Right lobe of liver (tissue), 6 donors: ENCODE results near the gene KLHL8. TPM values are rescaled to one million over a fixed set of nuclear protein-coding genes. Genes with fewer than 3 reads are reported as not detected.

Source experiments
- ATAC-seq, 4 donors: fragments of 200-7000 bp; cut with Tn5 transposase; one replicate each; pipeline ENCODE4 v1.9.1; 2020; ENCODE audit warnings: mild to moderate bottlenecking in 4 of 4, moderate library complexity in 4 of 4
- DNase-seq, 3 donors: peaks; one replicate each; pipeline ENCODE4 v3.0.0-alpha.2; 2020
- H3K27ac ChIP-seq, 3 donors: fragments of 200-600 bp; one replicate each; pipeline ENCODE4 v1.8.0; 2022
- H3K27me3 ChIP-seq, 2 donors: fragments of 200-600 bp; one replicate each; pipeline ENCODE4 v1.8.0; 2022
- H3K36me3 ChIP-seq, 4 donors: fragments of 200-600 bp; sonication (generic) in 1 of 4; one replicate each; pipeline versions ENCODE4 v1.5.1 to v1.8.0; 2017 to 2022; ENCODE audit warnings: control low read depth in 1 of 4
- H3K4me1 ChIP-seq, 4 donors: fragments of 200-600 bp; sonication (generic) in 1 of 4; one replicate each; pipeline versions ENCODE4 v1.5.1 to v1.8.0; 2017 to 2022; ENCODE audit warnings: control low read depth in 1 of 4
- H3K4me3 ChIP-seq, 3 donors: fragments of 200-600 bp; one replicate each; pipeline ENCODE4 v1.8.0; 2022
- H3K9me3 ChIP-seq, 4 donors: fragments of 200-600 bp; sonication (generic) in 1 of 4; one replicate each; pipeline versions ENCODE4 v1.5.1 to v1.8.0; 2017 to 2022; ENCODE audit warnings: control low read depth in 1 of 4
- POLR2A ChIP-seq: fragments of 450-650 bp; IDR thresholded peaks from one replicate; pipeline ENCODE4 v1.6.1; 2017; ENCODE audit warnings: antibody characterized with exemption, mild to moderate bottlenecking
- WGBS: methylation state at CpG from one replicate; pipeline ENCODE4 v1.1.6; 2018; ENCODE audit warnings: low coverage, low lambda C conversion rate; ENCODE audit not compliant: insufficient coverage; ENCODE audit errors: missing lambda C conversion rate; 5-methylcytosine and 5-hydroxymethylcytosine counted together
- intact Hi-C, 2 donors: fragments of 100-400 bp; cut with DNase I; formaldehyde crosslinking; loops; one replicate each; pipeline versions ENCODE4 v1.11.2 to v1.14.1; 2022
- total RNA-seq, 6 experiments: library from RNA; depleted of rRNA in 2 of 6; stranded (reverse); fragments of >200 nt in 2 of 6; fragmentation: NEBNext Ultra II Directional in 3 of 6; extraction: Animal tissue kit (Norgen Biotek cat#: 25700) in 3 of 6; gene quantifications; one replicate each; pipeline versions ENCODE4 v1.1.0 to v1.2.4, GENCODE V29; 2016 to 2023
- TF ChIP-seq, protein P1 (sequence below), 4 donors: fragments of 200-600 bp in 3 of 4; fragments of 450-650 bp in 1 of 4; IDR thresholded peaks; one replicate each; pipeline versions ENCODE4 v1.5.1 to v1.8.0; 2016 to 2022; ENCODE audit warnings: antibody characterized with exemption in 4 of 4, mild to moderate bottlenecking in 2 of 4
- donor health status: DM: no; HTN: yes; CAD: no.
- donor health status: DM: no; HTN: no; CAD: no.
- donor health status: DM: no; HTN: no; CAD: no.
- donor health status: DM: no; HTN: yes; CAD: no.
- donor health status: DM: no; HTN: yes; CAD: no.

The KLHL8 gene
- total RNA-seq, 6 experiments from 2014 or later = 5.5 to 9.6 (median 7.2) TPM

- no peaks in the 10 kb centered on the region for H3K36me3 ChIP-seq
- H3K9me3 ChIP-seq = no peaks in the 10 kb centered on the region
- DNase-seq = no peak
- ATAC-seq = no peak
- no peak overlapping the region for H3K27ac ChIP-seq
- no peaks in the 10 kb centered on the region for H3K4me1 ChIP-seq
- TF ChIP-seq, protein P1, sequence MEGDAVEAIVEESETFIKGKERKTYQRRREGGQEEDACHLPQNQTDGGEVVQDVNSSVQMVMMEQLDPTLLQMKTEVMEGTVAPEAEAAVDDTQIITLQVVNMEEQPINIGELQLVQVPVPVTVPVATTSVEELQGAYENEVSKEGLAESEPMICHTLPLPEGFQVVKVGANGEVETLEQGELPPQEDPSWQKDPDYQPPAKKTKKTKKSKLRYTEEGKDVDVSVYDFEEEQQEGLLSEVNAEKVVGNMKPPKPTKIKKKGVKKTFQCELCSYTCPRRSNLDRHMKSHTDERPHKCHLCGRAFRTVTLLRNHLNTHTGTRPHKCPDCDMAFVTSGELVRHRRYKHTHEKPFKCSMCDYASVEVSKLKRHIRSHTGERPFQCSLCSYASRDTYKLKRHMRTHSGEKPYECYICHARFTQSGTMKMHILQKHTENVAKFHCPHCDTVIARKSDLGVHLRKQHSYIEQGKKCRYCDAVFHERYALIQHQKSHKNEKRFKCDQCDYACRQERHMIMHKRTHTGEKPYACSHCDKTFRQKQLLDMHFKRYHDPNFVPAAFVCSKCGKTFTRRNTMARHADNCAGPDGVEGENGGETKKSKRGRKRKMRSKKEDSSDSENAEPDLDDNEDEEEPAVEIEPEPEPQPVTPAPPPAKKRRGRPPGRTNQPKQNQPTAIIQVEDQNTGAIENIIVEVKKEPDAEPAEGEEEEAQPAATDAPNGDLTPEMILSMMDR (IDR thresholded peaks at IDR 0.05) = no peak
- TF ChIP-seq POLR2A = no peak
- intact Hi-C loops = loop anchor here in 1 of 2 donors (10.0 kb wide), 1 partner anchor 82 kb away; no protein-coding TSS in a partner anchor
- WGBS = 76% methylated on average over 9 of the region's 9 CpGs
- H3K27me3 ChIP-seq = no peaks in the 10 kb centered on the region
- no peak overlapping the region for H3K4me3 ChIP-seq
These were observed 16.4 kb upstream of the KLHL8 start for GRCh38 chr4:87236861-87237260.

- Histone ChIP-seq H3K4me3 (peak overlapping the region in 1 of 3 donors; percentile 57), H3K9me3 (no peaks in the 10 kb centered on the region), H3K27me3 (no peaks in the 10 kb centered on the region), H3K27ac (no peak overlapping the region), H3K4me1 (no peaks in the 10 kb centered on the region), H3K36me3 (no peaks in the 10 kb centered on the region)
- ATAC-seq = no peak
- intact Hi-C loops = loop anchor here in 1 of 2 donors (10.0 kb wide), 1 partner anchor 80 kb away; no protein-coding TSS in a partner anchor
- TF ChIP-seq, protein P1 (IDR thresholded peaks at IDR 0.05) = no peak
- no peak for TF ChIP-seq POLR2A
- no peak for DNase-seq
- whole genome bisulfite sequencing = 26% methylated on average over 4 of the region's 4 CpGs
These were observed 14.7 kb upstream of the KLHL8 start for GRCh38 chr4:87235020-87235671.

DNA sequence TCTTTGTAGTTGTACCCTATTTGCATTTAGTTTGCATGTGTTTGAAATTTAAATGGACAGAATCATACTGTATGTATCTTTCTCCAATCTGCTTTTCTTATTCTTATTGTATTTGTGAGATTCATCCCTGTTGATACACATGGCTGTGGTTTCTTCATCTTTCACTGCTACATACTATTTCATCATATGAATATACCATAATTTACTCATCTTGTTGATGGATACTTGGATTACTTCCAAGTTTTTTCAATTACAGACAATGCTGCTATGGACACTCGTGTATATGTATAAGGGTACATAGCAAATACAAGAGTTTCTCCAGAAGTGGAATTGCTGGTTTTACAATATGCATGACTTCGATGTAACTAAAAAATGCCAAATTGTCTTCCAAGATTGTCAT is 11.8 kb upstream of the KLHL8 start:
- intact Hi-C loops = loop anchor here in 1 of 2 donors (10.0 kb wide), 1 partner anchor 77 kb away; no protein-coding TSS in a partner anchor
- H3K27me3 ChIP-seq = no peaks in the 10 kb centered on the region
- 85% methylated on average over 2 of the region's 2 CpGs for WGBS
- H3K36me3 ChIP-seq = no peaks in the 10 kb centered on the region
- TF ChIP-seq POLR2A = no peak
- TF ChIP-seq, protein P1 (IDR thresholded peaks at IDR 0.05) = no peak
- DNase-seq (no peak), ATAC-seq (no peak)
- peaks cover 0 to 5% (median 2%) of the 10 kb centered on the region in 4 donors for H3K4me1 ChIP-seq
- H3K27ac ChIP-seq = no peak overlapping the region
- H3K4me3 ChIP-seq = no peak overlapping the region
- no peaks in the 10 kb centered on the region for H3K9me3 ChIP-seq

DNA sequence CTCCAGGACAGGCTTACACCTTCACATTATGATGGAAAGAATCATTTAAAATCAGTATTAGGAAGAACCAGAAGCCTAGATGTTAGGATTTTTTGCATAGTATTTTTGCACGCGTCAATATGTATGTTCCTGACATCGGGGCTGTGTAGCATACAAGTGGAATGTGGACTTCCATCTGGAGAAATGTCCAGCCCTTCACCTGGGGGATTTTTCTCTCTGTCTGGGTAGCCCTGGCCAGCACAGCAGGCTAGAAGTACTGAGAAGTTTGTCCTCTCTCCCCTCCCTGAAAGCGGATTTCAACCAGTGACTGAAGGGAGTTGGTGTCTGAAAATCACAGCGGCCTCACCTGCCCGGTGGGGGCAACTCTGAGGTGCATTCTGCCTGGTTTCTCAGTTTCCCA is 10.4 kb upstream of the KLHL8 start:
- WGBS = 76% methylated on average over 4 of the region's 6 CpGs
- Histone ChIP-seq H3K27me3 (no peaks in the 10 kb centered on the region), H3K9me3 (no peaks in the 10 kb centered on the region), H3K27ac (no peak overlapping the region), H3K4me3 (no peak overlapping the region), H3K36me3 (no peaks in the 10 kb centered on the region), H3K4me1 (peaks cover 0 to 5% (median 2%) of the 10 kb centered on the region in 4 donors)
- no peak for TF ChIP-seq POLR2A
- TF ChIP-seq, protein P1 (IDR thresholded peaks at IDR 0.05) = no peak
- no peak for DNase-seq
- ATAC-seq = no peak
- intact Hi-C loops = loop anchor here in 1 of 2 donors (10.0 kb wide), 1 partner anchor 76 kb away; no protein-coding TSS in a partner anchor
